ENCODE data around the gene LSAMP.

The LSAMP gene

GRCh38 chr3:116165135-116165534, 280.2 kb downstream of the LSAMP start:
- DNase-seq (ENCODE audit: low read depth in 2 of 2): no peak

GRCh38 chr3:116164039-116164438, 281.2 kb downstream of the LSAMP start:
- no peak for DNase-seq (ENCODE audit: low read depth in 2 of 2)

GRCh38 chr3:116161575-116162525, 283.4 kb downstream of the LSAMP start:
- DNase-seq (ENCODE audit: low read depth in 2 of 2): no peak

- no peak for DNase-seq (ENCODE audit: low read depth in 2 of 2)
Measured at GRCh38 chr3:116160594-116160993, 284.7 kb downstream of the LSAMP start.

- DNase-seq (ENCODE audit: low read depth in 2 of 2): no peak
Measured at GRCh38 chr3:116155841-116156240, 289.4 kb downstream of the LSAMP start.

- DNase-seq (ENCODE audit: low read depth in 2 of 2): no peak
Measured at GRCh38 chr3:116154389-116154788, 290.9 kb downstream of the LSAMP start.

GRCh38 chr3:116153174-116153573, 292.1 kb downstream of the LSAMP start:
- no peak for DNase-seq (ENCODE audit: low read depth in 2 of 2)

- no peak for DNase-seq (ENCODE audit: low read depth in 2 of 2)
Measured at GRCh38 chr3:116150655-116151167, 294.6 kb downstream of the LSAMP start.

- no peak for DNase-seq (ENCODE audit: low read depth in 2 of 2)
Measured at GRCh38 chr3:116148881-116149851, 296.1 kb downstream of the LSAMP start.

GRCh38 chr3:116145613-116146012, 299.7 kb downstream of the LSAMP start:
- DNase-seq (ENCODE audit: low read depth in 2 of 2): no peak

GRCh38 chr3:116141724-116142123, 303.6 kb downstream of the LSAMP start:
- no peak for DNase-seq (ENCODE audit: low read depth in 2 of 2)

GRCh38 chr3:116140100-116140689, 305.1 kb downstream of the LSAMP start:
- DNase-seq (ENCODE audit: low read depth in 2 of 2): no peak

- DNase-seq (ENCODE audit: low read depth in 2 of 2): no peak
Measured at GRCh38 chr3:116139641-116140040, 305.6 kb downstream of the LSAMP start.

- no peak for DNase-seq (ENCODE audit: low read depth in 2 of 2)
Measured at GRCh38 chr3:116135457-116136085, 309.7 kb downstream of the LSAMP start.

- DNase-seq (ENCODE audit: low read depth in 2 of 2): no peak
Measured at GRCh38 chr3:116129187-116129946, 315.9 kb downstream of the LSAMP start.

- DNase-seq (ENCODE audit: low read depth in 2 of 2): no peak
Measured at GRCh38 chr3:116127464-116127863, 317.8 kb downstream of the LSAMP start.

- no peak for DNase-seq (ENCODE audit: low read depth in 2 of 2)
Measured at GRCh38 chr3:116124166-116124565, 321.1 kb downstream of the LSAMP start.

- no peak for DNase-seq (ENCODE audit: low read depth in 2 of 2)
Measured at GRCh38 chr3:116118475-116119169, 326.7 kb downstream of the LSAMP start.

GRCh38 chr3:116114586-116114985, 330.7 kb downstream of the LSAMP start:
- no peak for DNase-seq (ENCODE audit: low read depth in 2 of 2)

GRCh38 chr3:116112696-116113095, 332.6 kb downstream of the LSAMP start:
- DNase-seq (ENCODE audit: low read depth in 2 of 2): no peak
